Parathyroid adenoma (tissue), 2 donors: Measurements from ENCODE around the gene HOXB6.

ENCODE experiments used
- H2AFZ ChIP-seq: fragments of 300-600 bp; sonication (generic); one replicate; pipeline ENCODE4 v1.7.0; 2017; ENCODE audit warnings: antibody characterized with exemption, mild to moderate bottlenecking
- H3K27ac ChIP-seq: fragments of 300-600 bp; sonication (generic); one replicate; pipeline ENCODE4 v1.7.0; 2017
- H3K27me3 ChIP-seq: fragments of 300-600 bp; sonication (generic); one replicate; pipeline ENCODE4 v1.7.0; 2017; ENCODE audit warnings: low read length; ENCODE audit not compliant: control insufficient read depth, insufficient read depth
- H3K36me3 ChIP-seq: fragments of 300-600 bp; sonication (generic); one replicate; pipeline ENCODE4 v1.7.0; 2017; ENCODE audit warnings: low read length; ENCODE audit not compliant: control insufficient read depth, insufficient read depth
- H3K4me1 ChIP-seq: fragments of 300-600 bp; sonication (generic); one replicate; pipeline ENCODE4 v1.7.0; 2017; ENCODE audit warnings: control low read depth
- H3K4me2 ChIP-seq: fragments of 300-600 bp; sonication (generic); one replicate; pipeline ENCODE4 v1.7.0; 2017; ENCODE audit warnings: low read length
- H3K4me3 ChIP-seq: fragments of 300-600 bp; sonication (generic); one replicate; pipeline ENCODE4 v1.7.0; 2017; ENCODE audit warnings: low read depth, low read length
- H3K79me2 ChIP-seq: fragments of 300-600 bp; sonication (generic); one replicate; pipeline ENCODE4 v1.7.0; 2017; ENCODE audit warnings: control low read depth
- H3K9ac ChIP-seq: fragments of 300-600 bp; sonication (generic); one replicate; pipeline ENCODE4 v1.7.0; 2017; ENCODE audit warnings: mild to moderate bottlenecking
- H3K9me3 ChIP-seq: fragments of 300-600 bp; sonication (generic); one replicate; pipeline ENCODE4 v1.7.0; 2017; ENCODE audit warnings: low read length; ENCODE audit not compliant: control insufficient read depth
- TF ChIP-seq, protein P1 (sequence below): fragments of 300-600 bp; sonication (generic); IDR thresholded peaks from one replicate; pipeline ENCODE4 v1.7.0; 2017; ENCODE audit warnings: antibody characterized with exemption, mild to moderate bottlenecking
- donor health status: primary hyperparathyroidism.

Gene HOXB6

DNA sequence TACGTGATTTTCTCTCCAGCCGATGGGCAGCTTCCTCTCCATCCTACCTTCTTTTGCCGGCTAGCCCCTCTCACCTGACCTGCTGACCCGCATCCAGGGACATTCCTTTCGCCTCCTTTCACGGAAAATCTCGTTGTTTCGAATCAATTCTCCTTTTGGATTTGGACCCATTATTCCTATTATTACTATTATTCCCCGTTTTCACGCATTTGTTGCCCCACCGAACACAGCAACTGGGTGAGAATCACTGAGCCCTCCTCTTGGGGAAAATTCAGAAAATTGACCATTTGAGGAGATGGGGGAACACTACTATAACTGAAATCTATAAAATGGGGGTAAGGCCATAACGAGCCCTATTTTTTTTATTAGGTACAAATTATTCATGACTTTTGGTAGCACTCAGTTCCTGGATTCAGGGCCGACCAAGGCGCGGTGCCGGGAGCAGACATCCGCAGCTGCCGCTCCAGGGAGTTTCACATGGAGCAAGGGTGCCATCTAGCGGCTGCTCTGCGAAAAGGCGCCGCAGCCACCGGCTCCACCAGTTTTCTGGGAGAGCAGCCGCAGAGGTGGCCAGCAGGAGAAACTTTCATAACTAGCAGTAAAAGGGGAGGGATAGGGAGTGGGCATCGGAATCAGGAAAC lies 13.6 kb upstream of the HOXB6 start:
- Histone ChIP-seq H3K4me2 (no peak overlapping the region), H3K27ac (no peak overlapping the region), H3K9me3 (no peaks in the 10 kb centered on the region), H3K36me3 (no peaks in the 10 kb centered on the region), H3K9ac (no peak overlapping the region), H3K4me1 (no peaks in the 10 kb centered on the region), H3K79me2 (no peaks in the 10 kb centered on the region), H2AFZ (no peak overlapping the region), H3K27me3 (peaks cover 25% of the 10 kb centered on the region), H3K4me3 (no peak overlapping the region)
- TF ChIP-seq, protein P1, sequence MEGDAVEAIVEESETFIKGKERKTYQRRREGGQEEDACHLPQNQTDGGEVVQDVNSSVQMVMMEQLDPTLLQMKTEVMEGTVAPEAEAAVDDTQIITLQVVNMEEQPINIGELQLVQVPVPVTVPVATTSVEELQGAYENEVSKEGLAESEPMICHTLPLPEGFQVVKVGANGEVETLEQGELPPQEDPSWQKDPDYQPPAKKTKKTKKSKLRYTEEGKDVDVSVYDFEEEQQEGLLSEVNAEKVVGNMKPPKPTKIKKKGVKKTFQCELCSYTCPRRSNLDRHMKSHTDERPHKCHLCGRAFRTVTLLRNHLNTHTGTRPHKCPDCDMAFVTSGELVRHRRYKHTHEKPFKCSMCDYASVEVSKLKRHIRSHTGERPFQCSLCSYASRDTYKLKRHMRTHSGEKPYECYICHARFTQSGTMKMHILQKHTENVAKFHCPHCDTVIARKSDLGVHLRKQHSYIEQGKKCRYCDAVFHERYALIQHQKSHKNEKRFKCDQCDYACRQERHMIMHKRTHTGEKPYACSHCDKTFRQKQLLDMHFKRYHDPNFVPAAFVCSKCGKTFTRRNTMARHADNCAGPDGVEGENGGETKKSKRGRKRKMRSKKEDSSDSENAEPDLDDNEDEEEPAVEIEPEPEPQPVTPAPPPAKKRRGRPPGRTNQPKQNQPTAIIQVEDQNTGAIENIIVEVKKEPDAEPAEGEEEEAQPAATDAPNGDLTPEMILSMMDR, result peak; percentile 97

DNA sequence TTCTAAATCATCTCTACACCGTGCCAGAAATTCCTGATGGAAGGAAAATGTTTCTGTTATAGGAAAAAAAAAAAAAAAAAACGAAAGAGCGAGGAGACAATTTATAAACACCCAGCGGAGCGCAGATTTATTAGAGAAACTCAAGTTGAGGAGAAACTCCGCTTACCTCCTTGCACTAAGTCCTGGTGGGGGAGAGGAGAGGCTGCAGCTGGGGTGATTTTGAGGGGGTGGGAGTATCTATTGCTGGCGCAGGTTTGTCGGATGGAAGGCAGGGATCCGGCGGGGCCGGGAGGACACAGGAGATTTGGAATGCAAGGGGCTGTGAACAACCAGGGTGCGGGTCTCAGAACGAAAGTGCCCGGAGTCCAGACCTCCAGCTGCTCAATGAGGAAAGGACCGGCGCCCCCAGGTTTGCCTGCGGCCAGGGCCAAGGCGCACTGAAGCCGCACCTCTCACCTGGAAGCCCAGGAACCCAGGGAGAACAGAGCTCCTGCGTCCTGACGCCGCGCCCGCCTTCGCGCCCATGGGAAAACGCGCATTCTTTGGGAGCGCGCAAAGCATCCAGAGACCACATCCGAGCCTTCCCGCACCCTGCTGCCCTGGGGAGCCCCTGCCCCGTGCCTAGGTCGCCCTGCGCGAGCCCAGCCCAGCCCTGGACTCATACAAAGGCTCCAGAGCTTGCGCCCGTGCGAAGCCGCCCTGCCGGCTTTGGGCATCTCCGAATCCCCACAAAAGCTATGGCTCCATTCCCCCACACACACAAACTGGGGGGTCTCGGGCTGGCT lies 12.9 kb upstream of the HOXB6 start:
- TF ChIP-seq, protein P1, result no peak
- Histone ChIP-seq H3K4me1 (no peaks in the 10 kb centered on the region), H3K4me3 (no peak overlapping the region), H3K9me3 (no peaks in the 10 kb centered on the region), H3K79me2 (no peaks in the 10 kb centered on the region), H3K27ac (no peak overlapping the region), H2AFZ (no peak overlapping the region), H3K36me3 (no peaks in the 10 kb centered on the region), H3K4me2 (no peak overlapping the region), H3K27me3 (peaks cover 28% of the 10 kb centered on the region), H3K9ac (no peak overlapping the region)

DNA sequence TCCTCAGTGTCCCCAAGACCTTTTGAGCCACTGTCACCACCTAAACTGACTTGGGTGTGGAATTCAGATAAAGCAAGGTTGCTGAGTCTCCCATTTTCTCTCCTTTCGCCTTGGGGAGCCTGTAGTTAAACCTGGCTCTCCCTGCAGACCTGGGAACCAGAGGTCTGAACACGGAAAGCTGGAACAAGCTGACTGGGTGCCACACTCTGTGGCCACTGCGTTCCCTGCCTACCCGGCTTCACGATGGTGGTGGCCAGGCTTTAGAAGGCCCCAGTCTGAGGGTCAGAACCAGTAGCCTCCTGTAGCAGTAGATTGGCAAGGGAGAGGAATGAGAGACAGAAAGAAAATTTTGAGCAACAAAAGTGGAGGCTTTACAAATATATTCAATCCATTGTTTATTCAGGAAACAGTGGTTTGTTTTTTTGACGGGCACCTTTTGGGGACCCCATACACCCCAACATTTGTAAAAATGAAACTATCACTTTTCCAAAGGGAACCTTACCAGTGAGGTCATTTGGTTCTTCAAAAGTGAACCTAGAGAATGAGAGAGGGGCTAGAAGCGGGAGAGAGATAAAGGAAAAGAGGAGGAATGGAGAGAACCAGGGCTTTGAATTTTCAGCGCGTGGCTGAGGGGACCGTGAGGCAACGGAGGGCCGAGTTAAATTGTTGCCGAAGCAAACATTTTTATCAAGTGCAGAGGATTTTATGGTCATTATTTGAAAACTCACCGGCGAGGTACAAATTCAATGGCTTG lies 12.1 kb upstream of the HOXB6 start:
- H3K9me3 ChIP-seq, result no peaks in the 10 kb centered on the region
- no peak overlapping the region for H3K4me3 ChIP-seq
- no peak overlapping the region for H3K27ac ChIP-seq
- no peaks in the 10 kb centered on the region for H3K36me3 ChIP-seq
- no peaks in the 10 kb centered on the region for H3K79me2 ChIP-seq
- no peaks in the 10 kb centered on the region for H3K4me1 ChIP-seq
- H3K9ac ChIP-seq, result no peak overlapping the region
- peaks cover 27% of the 10 kb centered on the region for H3K27me3 ChIP-seq
- TF ChIP-seq, protein P1, result no peak
- H2AFZ ChIP-seq, result no peak overlapping the region
- no peak overlapping the region for H3K4me2 ChIP-seq

DNA sequence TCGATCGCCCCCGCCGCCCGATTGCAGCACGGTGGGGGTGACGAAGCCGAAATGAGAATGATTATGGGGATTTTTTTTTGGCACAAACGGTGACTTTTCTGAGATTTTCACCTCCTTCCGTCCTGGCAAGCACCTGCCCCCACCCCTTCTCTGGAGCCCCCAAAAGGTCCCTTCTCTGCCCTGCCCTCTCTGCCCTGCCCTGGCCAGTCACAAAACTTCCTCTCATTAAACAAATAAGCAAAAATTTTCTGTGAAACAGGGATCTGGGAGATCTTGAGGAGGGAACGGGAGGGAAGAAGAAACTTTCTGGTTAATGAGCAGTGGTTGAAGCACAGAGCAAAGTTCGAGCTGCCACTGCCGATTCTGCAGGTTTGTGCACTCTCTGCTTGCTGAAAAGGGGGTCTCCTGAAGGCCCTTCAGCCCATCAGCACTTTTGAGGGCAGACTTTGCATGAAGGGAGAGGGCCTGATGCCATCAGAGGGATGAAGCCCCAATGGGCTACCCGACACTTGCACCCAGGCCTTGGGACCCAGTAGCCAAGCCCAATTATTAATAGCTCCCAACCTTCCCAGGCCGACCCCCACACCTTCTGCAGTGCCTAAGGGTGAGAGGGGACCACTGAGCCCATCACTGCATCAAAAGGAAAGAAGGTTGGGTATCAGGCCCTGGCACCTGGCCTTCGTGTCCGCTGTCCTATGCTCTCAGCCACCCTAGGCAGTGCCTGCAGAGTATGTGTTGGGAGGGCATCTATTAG lies 11.4 kb upstream of the HOXB6 start:
- Histone ChIP-seq H3K36me3 (no peaks in the 10 kb centered on the region), H3K9me3 (no peaks in the 10 kb centered on the region), H3K4me3 (no peak overlapping the region), H3K27ac (no peak overlapping the region), H3K4me1 (no peaks in the 10 kb centered on the region), H3K9ac (no peak overlapping the region), H3K27me3 (peaks cover 27% of the 10 kb centered on the region), H2AFZ (no peak overlapping the region), H3K4me2 (no peak overlapping the region), H3K79me2 (no peaks in the 10 kb centered on the region)
- TF ChIP-seq, protein P1, result no peak
